HCT116 (cell line): ENCODE measurements around the gene DRC7.

Experiments used
- CEBPB ChIP-seq: IDR thresholded peaks from 2 replicates; pipeline ENCODE4 v1.6.1; 2012; ENCODE audit warnings: low read depth
- CTCF ChIP-seq, 3 experiments: fragments of 200-600 bp in 1 of 3; sonication (generic) in 1 of 3; IDR thresholded peaks in 2 of 3; conservative IDR thresholded peaks in 1 of 3; 2 replicates each; pipeline ENCODE4 v1.5.1; 2012 to 2017; ENCODE audit warnings: low read depth in 2 of 3, low read length in 2 of 3, antibody characterized with exemption in 1 of 3, borderline replicate concordance in 1 of 3, control low read depth in 1 of 3, mild to moderate bottlenecking in 1 of 3, mixed read lengths in 1 of 3, mixed run types in 1 of 3, moderate library complexity in 1 of 3; ENCODE audit not compliant: insufficient read depth in 1 of 3
- ELF1 ChIP-seq: IDR thresholded peaks from 2 replicates; pipeline ENCODE4 v1.6.1; 2012; ENCODE audit warnings: low read depth, borderline replicate concordance
- EZH2 ChIP-seq: fragments of 200-600 bp; sonication (generic); IDR thresholded peaks from 2 replicates; pipeline ENCODE4 v1.6.1; 2017; ENCODE audit warnings: antibody characterized with exemption, mixed run types
- EZH2phosphoT487 ChIP-seq: fragments of 200-600 bp; IDR thresholded peaks from 2 replicates; pipeline ENCODE4 v1.6.1; 2018; ENCODE audit warnings: antibody characterized with exemption, borderline replicate concordance
- POLR2A ChIP-seq: IDR thresholded peaks from 2 replicates; pipeline ENCODE4 v1.7.0; 2011; ENCODE audit warnings: borderline replicate concordance; ENCODE audit not compliant: insufficient read depth, insufficient read length; ENCODE audit errors: extremely low read depth
- REST ChIP-seq: IDR thresholded peaks from 2 replicates; pipeline ENCODE4 v1.6.1; 2012; ENCODE audit warnings: low read depth
- SIN3A ChIP-seq: IDR thresholded peaks from 2 replicates; pipeline ENCODE4 v1.6.1; 2012; ENCODE audit warnings: low read depth
- SRF ChIP-seq: IDR thresholded peaks from 2 replicates; pipeline ENCODE4 v1.6.1; 2012; ENCODE audit warnings: low read depth
- TCF7L2 ChIP-seq: IDR thresholded peaks from 2 replicates; pipeline ENCODE4 v1.7.0; 2011; ENCODE audit warnings: borderline replicate concordance, inconsistent platforms; ENCODE audit not compliant: insufficient read depth, insufficient read length; ENCODE audit errors: extremely low read depth
- ZFX ChIP-seq: fragments of 450-650 bp; IDR thresholded peaks from 2 replicates; pipeline ENCODE4 v1.6.1; 2017

GRCh38 chr16:57675741-57676551 is 18.7 kb upstream of the DRC7 start:
- TF ChIP-seq CTCF (IDR thresholded peaks at IDR 0.05 in 2 of 3, conservative IDR thresholded peaks at IDR 0.05 in 1 of 3; ENCODE audit: borderline replicate concordance in 1 of 3, insufficient read depth in 1 of 3, low read depth in 2 of 3, low read length in 2 of 3) = no peak
- no peak for TF ChIP-seq EZH2
- no peak for TF ChIP-seq CEBPB
- TF ChIP-seq ZFX = no peak
- no peak for TF ChIP-seq TCF7L2
- no peak for TF ChIP-seq ELF1
- no peak for TF ChIP-seq SIN3A
- TF ChIP-seq SRF = no peak
- TF ChIP-seq POLR2A = no peak
- TF ChIP-seq EZH2phosphoT487 = no peak
- no peak for TF ChIP-seq REST
